Measurements from ENCODE around the gene GPATCH8. TPM values are rescaled to one million over a fixed set of nuclear protein-coding genes. Genes with fewer than 3 reads are reported as not detected.
A peak's percentile ranks its signal among the peaks of the same experiment; 100 is the strongest.

The GPATCH8 gene
- total RNA-seq, 1 donor from 2014 or later, result 62.6 TPM

- H3K27me3 Mint-ChIP-seq (ENCODE audit: unreplicated experiment), result no peaks in the 10 kb centered on the region
- no peak overlapping the region for H3K27ac Mint-ChIP-seq (ENCODE audit: unreplicated experiment)
- peaks cover 12% of the 10 kb centered on the region for H3K4me1 Mint-ChIP-seq (ENCODE audit: low read depth, unreplicated experiment)
- H3K9me3 Mint-ChIP-seq (ENCODE audit: unreplicated experiment), result no peaks in the 10 kb centered on the region
- peak overlapping the region; percentile 0 for H3K4me3 Mint-ChIP-seq (ENCODE audit: unreplicated experiment)
- no peaks in the 10 kb centered on the region for H3K36me3 Mint-ChIP-seq (ENCODE audit: unreplicated experiment)
- TF ChIP-seq, protein P1, sequence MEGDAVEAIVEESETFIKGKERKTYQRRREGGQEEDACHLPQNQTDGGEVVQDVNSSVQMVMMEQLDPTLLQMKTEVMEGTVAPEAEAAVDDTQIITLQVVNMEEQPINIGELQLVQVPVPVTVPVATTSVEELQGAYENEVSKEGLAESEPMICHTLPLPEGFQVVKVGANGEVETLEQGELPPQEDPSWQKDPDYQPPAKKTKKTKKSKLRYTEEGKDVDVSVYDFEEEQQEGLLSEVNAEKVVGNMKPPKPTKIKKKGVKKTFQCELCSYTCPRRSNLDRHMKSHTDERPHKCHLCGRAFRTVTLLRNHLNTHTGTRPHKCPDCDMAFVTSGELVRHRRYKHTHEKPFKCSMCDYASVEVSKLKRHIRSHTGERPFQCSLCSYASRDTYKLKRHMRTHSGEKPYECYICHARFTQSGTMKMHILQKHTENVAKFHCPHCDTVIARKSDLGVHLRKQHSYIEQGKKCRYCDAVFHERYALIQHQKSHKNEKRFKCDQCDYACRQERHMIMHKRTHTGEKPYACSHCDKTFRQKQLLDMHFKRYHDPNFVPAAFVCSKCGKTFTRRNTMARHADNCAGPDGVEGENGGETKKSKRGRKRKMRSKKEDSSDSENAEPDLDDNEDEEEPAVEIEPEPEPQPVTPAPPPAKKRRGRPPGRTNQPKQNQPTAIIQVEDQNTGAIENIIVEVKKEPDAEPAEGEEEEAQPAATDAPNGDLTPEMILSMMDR (IDR thresholded peaks at IDR 0.05; ENCODE audit: partially characterized antibody, unreplicated experiment), result no peak
- DNase-seq, result no peak
These were observed 64.0 kb downstream of the GPATCH8 start for GRCh38 chr17:44439168-44439567.

DNA sequence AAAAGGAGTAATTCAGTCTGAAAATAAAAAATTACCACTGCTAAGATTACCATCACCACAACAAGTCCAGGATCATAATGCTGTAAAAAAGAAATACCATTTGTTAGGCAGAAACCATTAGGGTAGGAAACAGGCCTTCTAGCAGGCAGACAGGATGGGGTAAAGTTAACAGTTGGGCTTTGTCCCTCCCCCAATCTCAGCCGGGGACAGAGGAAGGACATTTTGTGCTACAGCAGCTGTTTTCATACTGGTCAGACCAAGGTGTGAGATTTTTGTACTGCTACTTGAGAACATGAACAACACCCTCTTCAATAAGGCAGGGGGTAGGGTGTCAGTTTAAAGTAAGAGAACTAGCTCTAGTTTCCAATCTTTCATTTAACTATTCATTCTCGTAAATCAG lies 64.6 kb downstream of the GPATCH8 start:
- DNase-seq, result no peak
- H3K27me3 Mint-ChIP-seq (ENCODE audit: unreplicated experiment), result no peaks in the 10 kb centered on the region
- peaks cover 12% of the 10 kb centered on the region for H3K4me1 Mint-ChIP-seq (ENCODE audit: low read depth, unreplicated experiment)
- H3K4me3 Mint-ChIP-seq (ENCODE audit: unreplicated experiment), result peak overlapping the region; percentile 2
- H3K27ac Mint-ChIP-seq (ENCODE audit: unreplicated experiment), result peak overlapping the region; percentile 57
- TF ChIP-seq, protein P1 (IDR thresholded peaks at IDR 0.05; ENCODE audit: partially characterized antibody, unreplicated experiment), result no peak
- no peaks in the 10 kb centered on the region for H3K36me3 Mint-ChIP-seq (ENCODE audit: unreplicated experiment)
- H3K9me3 Mint-ChIP-seq (ENCODE audit: unreplicated experiment), result no peaks in the 10 kb centered on the region

- H3K4me1 Mint-ChIP-seq (ENCODE audit: low read depth, unreplicated experiment), result peaks cover 12% of the 10 kb centered on the region
- no peak overlapping the region for H3K4me3 Mint-ChIP-seq (ENCODE audit: unreplicated experiment)
- DNase-seq, result no peak
- H3K36me3 Mint-ChIP-seq (ENCODE audit: unreplicated experiment), result no peaks in the 10 kb centered on the region
- H3K27me3 Mint-ChIP-seq (ENCODE audit: unreplicated experiment), result no peaks in the 10 kb centered on the region
- H3K9me3 Mint-ChIP-seq (ENCODE audit: unreplicated experiment), result no peaks in the 10 kb centered on the region
- TF ChIP-seq, protein P1 (IDR thresholded peaks at IDR 0.05; ENCODE audit: partially characterized antibody, unreplicated experiment), result no peak
- H3K27ac Mint-ChIP-seq (ENCODE audit: unreplicated experiment), result peak overlapping the region; percentile 17
These were observed 66.9 kb downstream of the GPATCH8 start for GRCh38 chr17:44436336-44436735.

DNA sequence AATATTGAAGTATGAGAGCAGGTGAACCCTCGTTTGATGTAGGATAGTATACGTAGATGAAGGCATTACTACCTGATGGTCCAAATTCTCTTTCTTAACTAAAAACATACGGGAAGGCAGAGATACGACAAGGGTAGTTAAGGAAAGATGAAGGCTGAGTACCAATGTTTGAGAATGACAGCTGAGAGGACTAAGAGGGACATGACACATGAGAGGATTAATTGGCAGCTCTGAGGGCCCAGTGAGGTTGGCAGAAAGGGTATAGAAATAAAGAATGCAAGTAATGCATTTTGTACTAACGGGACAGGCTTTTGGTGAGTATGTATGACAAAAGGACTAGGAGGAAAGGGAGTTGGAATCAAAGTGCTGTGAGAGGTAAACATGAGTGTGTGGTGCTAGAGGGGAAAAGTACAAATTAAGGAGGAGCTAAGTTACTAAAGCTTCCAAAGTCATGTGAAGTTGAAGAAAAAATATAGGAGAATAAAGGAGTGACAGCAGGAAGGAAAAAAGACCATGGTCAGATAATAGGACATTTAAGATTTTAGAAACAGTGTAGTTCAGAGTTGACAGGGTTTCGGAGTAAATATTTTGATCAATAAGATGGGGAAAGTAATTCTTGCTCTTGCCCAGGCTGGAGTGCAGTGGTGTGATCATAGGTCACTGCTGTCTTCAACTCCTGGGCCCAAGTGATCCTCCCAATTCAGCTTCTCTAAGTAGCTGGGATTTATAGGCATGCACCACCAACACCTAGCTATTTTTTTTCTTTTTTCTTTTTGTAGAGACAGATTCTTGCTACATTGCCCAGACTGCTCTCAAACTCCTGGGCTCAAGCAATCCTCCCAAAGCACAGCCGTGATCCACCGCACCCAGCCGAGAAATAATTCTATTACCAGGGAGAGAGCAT lies 70.7 kb downstream of the GPATCH8 start:
- no peaks in the 10 kb centered on the region for H3K4me1 Mint-ChIP-seq (ENCODE audit: low read depth, unreplicated experiment)
- H3K36me3 Mint-ChIP-seq (ENCODE audit: unreplicated experiment), result no peaks in the 10 kb centered on the region
- no peak overlapping the region for H3K4me3 Mint-ChIP-seq (ENCODE audit: unreplicated experiment)
- TF ChIP-seq, protein P1 (IDR thresholded peaks at IDR 0.05; ENCODE audit: partially characterized antibody, unreplicated experiment), result no peak
- H3K9me3 Mint-ChIP-seq (ENCODE audit: unreplicated experiment), result no peaks in the 10 kb centered on the region
- H3K27ac Mint-ChIP-seq (ENCODE audit: unreplicated experiment), result peak overlapping the region; percentile 34
- no peak for DNase-seq
- H3K27me3 Mint-ChIP-seq (ENCODE audit: unreplicated experiment), result no peaks in the 10 kb centered on the region

DNA sequence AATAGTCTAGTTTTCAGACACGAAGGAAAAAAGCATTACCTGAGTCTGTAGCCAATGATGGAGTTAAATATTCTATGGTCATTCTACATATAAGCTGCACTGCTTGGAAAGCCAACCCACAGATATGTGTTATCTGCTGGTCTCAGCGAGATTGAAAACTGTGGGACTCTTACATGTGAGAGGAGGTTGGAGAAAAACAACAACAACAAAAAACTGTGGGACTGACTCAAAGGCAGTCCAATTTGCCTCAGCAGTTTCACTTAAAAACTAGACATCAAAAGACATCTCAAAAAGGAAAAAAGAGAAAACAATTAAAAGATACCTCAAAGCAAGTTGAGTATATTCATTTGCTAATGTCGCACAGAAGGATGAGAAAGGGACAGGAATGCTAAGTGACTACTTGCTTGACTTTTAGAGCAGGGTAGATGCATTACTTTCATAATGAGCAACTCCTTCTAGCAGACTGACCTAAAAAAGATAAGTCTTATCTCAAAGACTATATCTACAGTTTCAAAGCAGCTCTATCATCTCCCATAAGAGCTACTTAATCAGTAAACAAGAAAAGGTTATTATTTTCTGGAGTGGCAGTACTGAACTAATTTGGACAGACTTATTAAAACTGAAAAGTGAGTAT lies 78.3 kb downstream of the GPATCH8 start:
- no peak for DNase-seq
- Mint-ChIP-seq H3K36me3 (ENCODE audit: unreplicated experiment) (no peaks in the 10 kb centered on the region), H3K9me3 (ENCODE audit: unreplicated experiment) (no peaks in the 10 kb centered on the region), H3K4me1 (ENCODE audit: low read depth, unreplicated experiment) (no peaks in the 10 kb centered on the region), H3K27ac (ENCODE audit: unreplicated experiment) (no peak overlapping the region), H3K27me3 (ENCODE audit: unreplicated experiment) (peaks cover 4% of the 10 kb centered on the region), H3K4me3 (ENCODE audit: unreplicated experiment) (no peak overlapping the region)
- TF ChIP-seq, protein P1 (IDR thresholded peaks at IDR 0.05; ENCODE audit: partially characterized antibody, unreplicated experiment), result no peak
